HG03097 (cell line): Measurements from ENCODE around the gene SLC38A10.
"Not testable (repeated sequence)": the region's sequence is repeated elsewhere in the genome, so short reads cannot be mapped to it uniquely, and the experiment has no call there.

Experiments used
- ATAC-seq: cut with Tn5 transposase; IDR thresholded peaks from one replicate; pipeline ENCODE4 v1.9.1; 2021; ENCODE audit not compliant: unreplicated experiment, low FRiP score

SLC38A10 gene

DNA sequence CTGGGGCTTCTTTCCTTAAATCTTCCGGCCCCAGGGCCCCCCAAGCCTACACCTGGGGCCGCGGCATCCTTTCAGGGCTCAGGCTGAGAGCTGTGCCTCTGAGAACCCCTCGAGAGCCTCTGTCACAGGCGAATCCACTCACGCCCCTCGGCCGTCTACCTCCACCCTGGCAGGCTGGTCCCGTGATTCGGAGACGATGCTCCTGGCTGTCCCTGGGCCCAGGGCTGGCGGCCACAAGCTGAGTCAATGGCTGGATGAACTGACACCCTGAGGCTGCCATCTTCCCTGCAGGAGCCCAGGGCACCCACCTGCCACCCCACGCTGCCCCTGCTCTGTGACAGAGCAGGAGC lies 60.6 kb downstream of the SLC38A10 start:
- ATAC-seq: no peak

DNA sequence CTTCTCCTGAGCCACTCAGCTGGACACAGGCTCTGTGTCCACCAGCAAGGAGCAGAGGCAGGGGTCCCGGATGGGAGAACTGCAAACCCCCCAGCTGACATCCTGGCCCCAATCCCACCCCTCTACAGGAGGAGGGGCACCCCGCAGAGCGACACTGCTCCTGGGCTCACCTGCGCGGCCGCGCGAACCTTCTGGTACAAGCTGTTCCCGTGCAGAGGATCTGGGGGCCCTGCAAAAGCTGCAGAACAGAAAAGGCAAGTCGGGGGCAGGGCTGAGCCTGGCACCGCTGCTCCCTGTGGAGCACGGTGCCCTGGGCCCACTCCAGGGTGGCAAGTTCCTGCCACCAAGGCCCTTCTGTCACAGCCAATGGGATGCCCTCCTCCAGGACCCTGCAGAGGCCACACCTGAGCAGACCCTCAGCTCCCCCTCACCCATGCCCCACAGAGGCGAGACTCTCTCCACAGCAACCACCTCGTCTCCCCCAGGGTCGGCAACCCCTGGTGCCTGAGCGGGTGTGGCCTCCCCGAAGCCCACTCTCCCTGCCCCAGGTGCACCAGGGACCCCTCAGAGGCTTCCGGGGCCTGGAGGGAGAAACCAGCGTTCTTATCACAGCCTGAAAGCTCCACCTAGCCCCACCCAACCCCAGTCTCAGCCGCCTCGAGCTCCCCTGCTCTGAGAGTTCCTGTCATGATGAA lies 61.1 kb downstream of the SLC38A10 start:
- ATAC-seq: no peak

- ATAC-seq: no peak
Measured at GRCh38 chr17:81233316-81233715, 61.8 kb downstream of the SLC38A10 start.

DNA sequence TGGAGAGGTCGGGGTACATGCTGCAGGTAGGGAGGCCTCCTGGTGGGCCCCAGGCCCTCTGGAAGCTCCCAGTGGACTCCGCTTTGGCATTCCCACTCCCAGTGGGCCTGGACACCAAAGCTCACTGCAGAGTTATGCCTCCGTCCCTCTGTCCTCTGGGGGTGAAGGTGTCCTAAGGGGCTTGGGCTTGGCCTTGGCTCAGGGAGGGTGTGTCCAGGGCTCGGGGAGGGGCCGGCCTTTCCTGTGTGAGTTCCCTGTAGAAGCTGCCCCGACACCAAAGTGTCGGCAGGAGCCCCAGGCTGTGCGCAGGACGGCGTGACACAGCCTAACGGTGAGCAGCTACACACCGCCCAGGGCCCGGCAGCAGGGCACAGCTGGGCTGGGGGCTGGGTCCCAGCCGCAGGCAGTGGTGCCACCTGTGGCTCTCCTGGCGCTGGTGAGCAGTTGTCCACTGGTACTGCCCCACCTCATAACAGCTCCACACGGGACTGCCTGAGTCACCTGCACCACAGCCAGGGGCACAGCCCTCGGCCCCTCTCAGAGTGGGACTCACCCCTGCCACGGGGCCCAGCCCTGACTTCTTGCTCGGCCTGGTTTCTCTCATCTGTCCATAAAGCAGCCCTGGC lies 62.4 kb downstream of the SLC38A10 start:
- no peak for ATAC-seq

DNA sequence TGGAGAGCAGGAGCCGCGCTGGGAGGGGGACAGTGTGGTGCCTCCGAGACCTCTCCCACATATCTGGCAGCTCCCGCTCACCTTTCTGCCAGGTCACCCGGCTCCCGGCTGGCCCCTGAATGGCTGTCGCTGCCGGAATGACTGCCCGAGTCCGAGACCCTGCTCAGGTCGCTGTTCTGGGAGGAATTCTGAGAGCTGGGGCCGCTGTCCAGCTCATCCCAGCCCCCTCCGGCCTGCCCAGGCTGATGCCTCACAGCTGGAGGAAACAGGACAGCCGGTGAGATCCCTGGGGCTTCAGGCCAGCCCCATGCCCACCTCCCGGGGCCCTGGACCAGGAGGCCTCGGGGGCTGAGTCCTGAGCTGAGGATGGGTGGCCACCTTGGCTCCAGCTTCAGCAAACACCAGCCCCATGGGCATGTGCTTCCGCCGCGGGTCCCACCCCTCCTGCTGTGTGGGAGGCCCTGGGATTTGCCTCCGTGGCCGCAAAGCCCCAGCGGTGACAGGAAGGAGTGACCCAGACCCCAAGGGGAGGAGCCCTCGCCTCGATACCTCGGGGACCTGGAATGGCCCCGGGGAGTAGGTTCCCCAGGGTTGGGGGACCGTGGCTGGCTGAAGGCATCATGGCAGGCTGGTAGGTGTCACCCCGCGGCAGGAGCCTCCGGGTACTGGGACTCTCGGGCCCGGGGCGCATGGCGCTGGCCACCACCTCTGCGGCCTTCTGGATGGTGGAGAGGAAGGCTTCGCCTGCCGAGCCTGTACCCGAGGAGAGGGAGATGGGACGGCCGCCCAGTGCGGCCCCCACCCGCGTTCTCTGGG lies 63.1 kb downstream of the SLC38A10 start:
- no peak for ATAC-seq

- no peak for ATAC-seq
Measured at GRCh38 chr17:81231121-81231645, 63.9 kb downstream of the SLC38A10 start.

- ATAC-seq: no peak
Measured at GRCh38 chr17:81230043-81230820, 64.9 kb downstream of the SLC38A10 start.

DNA sequence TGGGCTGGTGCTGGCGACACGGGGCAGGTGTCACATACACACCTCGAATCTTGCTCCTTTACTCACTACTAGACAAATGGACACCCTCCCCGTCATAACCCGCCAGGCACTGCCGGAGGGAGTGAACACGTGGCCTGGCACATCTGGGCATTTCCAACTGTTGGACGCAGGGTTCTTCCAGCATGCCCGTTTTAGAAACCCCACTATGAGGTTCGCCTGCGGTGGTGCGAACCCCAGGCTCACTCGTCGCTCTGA lies 65.5 kb downstream of the SLC38A10 start:
- ATAC-seq: no peak

- no peak for ATAC-seq
Measured at GRCh38 chr17:81228834-81229665, 66.1 kb downstream of the SLC38A10 start.

DNA sequence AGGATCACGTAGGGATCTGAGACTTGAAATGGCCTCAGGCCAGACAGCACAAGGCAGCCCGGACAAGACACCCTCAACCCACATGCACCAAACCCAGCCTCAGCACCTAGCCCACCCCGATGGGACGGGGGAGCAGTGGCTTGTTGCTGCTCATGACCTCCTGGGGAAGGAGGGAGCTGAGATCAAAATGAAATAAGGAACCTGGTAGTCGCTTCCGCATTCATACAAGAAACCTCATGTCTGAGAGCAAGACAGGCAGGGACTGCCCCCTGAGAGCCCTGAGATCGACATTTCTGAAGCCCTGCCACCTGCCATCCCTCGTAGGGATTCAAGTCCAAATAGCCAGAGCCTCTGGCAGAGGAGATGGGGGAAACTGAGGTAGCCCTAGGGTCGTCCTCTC lies 66.7 kb downstream of the SLC38A10 start:
- ATAC-seq: no peak

GRCh38 chr17:81227630-81228029 lies 67.5 kb downstream of the SLC38A10 start:
- not testable (repeated sequence) for ATAC-seq

DNA sequence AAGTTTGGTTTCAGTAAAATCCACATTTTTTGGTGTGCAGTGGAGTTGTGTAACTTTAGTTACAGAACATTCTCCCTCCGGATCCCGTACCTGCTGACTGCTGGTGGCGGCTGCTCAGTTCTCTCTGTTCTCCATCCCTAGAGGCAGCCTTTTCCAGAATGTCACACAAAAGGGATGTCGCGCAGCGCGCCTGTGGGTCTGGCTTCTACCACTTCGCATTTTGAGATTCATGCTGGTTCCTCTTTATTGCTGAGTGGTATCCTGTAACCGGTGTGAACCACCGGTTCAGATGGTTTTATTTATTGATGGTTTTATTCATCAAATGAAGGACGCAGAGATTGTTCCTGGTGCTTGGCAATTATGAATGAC lies 71.4 kb downstream of the SLC38A10 start:
- ATAC-seq: no peak

- peak; percentile 95 for ATAC-seq
Measured at GRCh38 chr17:81222906-81223761, 72.0 kb downstream of the SLC38A10 start, which contains the start of gene CEP131. Gene CEP131 (minus strand): TSS chr17:81222965. CDS start chr17:81220056, 2,909 bp downstream.

GRCh38 chr17:81222620-81222905 lies 72.5 kb downstream of the SLC38A10 start:
- ATAC-seq: no peak

- no peak for ATAC-seq
Measured at GRCh38 chr17:81221842-81222619, 73.1 kb downstream of the SLC38A10 start.

DNA sequence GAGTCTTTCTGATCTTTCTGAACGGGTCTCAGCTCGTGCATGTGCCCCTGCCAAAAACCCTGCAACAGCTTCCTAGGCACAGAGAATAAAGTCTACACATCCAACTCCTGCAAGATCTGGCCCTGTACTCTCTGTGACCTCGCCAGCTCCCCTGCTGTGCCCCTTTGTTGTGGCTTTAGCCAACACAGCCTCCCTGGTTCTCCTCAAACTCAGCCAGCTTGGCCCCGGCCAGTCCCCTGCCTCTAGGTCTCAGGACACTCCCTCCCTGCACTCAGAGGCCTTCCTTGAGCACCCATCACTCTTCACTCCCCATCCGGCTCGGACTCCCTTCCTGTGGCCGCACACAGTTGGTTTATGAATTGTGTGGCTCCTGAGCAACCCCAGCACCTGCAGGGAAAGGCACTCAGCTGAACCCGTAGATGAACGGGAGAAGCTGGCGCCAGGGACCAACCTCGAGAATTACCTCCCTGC lies 73.7 kb downstream of the SLC38A10 start:
- no peak for ATAC-seq

GRCh38 chr17:81219476-81220180 lies 75.5 kb downstream of the SLC38A10 start:
- ATAC-seq: no peak

DNA sequence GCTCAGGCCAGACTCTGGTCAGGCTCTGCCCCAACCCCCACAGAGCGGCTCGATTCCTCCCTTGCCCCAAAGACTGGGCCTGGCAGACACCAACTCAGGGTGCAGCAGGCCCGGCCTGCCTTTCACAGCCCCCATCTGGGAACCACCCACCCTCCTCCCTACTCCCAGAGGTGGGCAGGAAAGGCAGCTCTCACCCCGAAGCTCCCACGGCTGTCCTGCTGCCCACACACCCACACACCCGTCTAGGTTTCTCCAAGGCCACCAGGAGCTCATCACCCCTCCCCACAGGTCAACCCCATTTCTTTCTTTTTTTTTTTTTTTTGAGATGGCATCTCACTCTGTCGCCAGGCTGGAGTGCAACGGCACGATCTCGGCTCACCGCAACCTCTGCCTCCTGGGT lies 76.1 kb downstream of the SLC38A10 start:
- no peak for ATAC-seq
